GM19467 (cell line): ENCODE results near the gene FAM114A2.
A peak's percentile ranks its signal among the peaks of the same experiment; 100 is the strongest.
"Not testable (repeated sequence)": the region's sequence is repeated elsewhere in the genome, so short reads cannot be mapped to it uniquely, and the experiment has no call there.

ENCODE experiments used
- ATAC-seq: cut with Tn5 transposase; IDR thresholded peaks from one replicate; pipeline ENCODE4 v1.9.1; 2021; ENCODE audit warnings: mild to moderate bottlenecking, moderate library complexity; ENCODE audit not compliant: unreplicated experiment

The FAM114A2 gene

GRCh38 chr5:154053468-154053867 lies 14.8 kb upstream of the FAM114A2 start:
- no peak for ATAC-seq

DNA sequence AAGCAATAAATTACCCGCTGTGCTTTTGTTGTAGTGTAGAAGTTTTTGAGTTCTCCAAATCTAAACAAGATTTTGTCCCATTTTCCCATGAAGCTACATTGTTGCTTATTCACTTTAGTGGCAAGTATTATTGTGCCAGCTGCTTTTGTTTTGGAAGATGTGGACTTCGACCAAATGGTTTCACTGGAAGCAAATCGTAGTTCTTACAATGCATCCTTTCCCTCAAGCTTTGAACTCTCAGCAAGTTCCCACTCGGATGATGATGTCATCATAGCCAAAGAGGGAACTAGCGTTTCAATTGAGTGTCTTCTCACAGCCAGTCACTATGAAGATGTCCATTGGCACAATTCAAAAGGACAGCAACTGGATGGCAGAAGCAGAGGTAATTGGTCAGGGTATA lies 10.9 kb upstream of the FAM114A2 start:
- no peak for ATAC-seq

- no peak for ATAC-seq
Measured at GRCh38 chr5:154047324-154047723, 8.6 kb upstream of the FAM114A2 start.

GRCh38 chr5:154046486-154046885 lies 7.8 kb upstream of the FAM114A2 start:
- ATAC-seq, result no peak

- no peak for ATAC-seq
Measured at GRCh38 chr5:154044581-154044980, 5.9 kb upstream of the FAM114A2 start.

DNA sequence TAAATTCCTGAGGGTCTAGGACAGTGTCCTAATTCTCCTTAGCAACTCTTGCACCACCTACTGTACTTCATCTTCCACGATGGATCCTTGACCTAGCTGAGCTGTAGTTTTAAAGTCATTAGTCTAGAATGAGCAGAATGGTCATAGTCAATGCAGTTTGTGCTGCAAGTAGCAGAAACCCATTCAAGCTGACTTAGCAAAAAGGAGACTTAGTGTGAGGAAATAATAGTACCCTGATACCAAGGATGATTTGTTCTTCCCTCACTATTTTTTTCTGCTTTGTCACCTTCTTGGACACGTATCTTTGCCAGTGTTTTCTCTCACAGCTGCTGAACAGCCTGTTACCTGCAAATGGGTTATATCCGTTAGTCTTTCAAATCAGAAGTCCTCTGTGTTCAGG lies 5.4 kb upstream of the FAM114A2 start:
- ATAC-seq, result no peak

DNA sequence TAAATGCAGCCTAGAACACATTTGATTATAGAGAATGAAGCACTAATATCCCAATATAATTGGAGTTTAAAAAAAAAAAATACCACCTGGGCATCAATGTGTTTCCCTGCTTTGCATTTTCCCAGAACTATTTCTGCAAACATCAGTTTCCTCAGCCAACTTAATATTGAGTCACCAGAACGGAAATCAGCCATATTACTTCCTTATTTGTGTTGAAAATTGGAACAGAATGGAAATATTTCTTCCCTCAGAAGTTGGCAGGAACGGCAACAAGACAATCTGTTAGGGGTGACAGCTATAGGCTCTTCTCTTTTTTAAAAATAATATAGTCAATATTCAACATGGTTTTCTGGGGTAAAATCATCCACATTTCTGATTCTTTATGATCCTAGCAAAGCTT lies 4.1 kb upstream of the FAM114A2 start:
- ATAC-seq, result no peak

GRCh38 chr5:154039458-154039829 lies 734 bp upstream of the FAM114A2 start:
- ATAC-seq, result no peak

- peak; percentile 40 for ATAC-seq
Measured at GRCh38 chr5:154038261-154038706, 426 bp downstream of the FAM114A2 start.

DNA sequence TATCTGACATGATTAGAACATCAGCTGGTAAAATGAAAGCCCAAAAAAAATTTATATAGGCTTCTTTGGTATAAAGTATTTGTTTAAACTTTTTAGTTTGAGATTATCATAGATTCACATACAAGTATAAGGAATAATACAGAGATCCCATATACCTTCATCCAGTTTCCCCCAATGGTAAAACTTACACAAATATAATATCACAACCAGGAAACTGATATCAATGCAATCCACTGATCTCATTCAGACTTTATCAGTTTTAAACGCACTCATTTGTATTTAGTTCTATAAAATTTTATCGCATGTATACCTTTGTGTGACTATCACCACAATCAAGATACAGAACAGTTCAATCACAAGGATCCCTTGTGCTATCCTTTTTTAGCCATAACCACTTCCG lies 3.8 kb downstream of the FAM114A2 start:
- no peak for ATAC-seq

- no peak for ATAC-seq
Measured at GRCh38 chr5:154031937-154032489, 6.7 kb downstream of the FAM114A2 start.

DNA sequence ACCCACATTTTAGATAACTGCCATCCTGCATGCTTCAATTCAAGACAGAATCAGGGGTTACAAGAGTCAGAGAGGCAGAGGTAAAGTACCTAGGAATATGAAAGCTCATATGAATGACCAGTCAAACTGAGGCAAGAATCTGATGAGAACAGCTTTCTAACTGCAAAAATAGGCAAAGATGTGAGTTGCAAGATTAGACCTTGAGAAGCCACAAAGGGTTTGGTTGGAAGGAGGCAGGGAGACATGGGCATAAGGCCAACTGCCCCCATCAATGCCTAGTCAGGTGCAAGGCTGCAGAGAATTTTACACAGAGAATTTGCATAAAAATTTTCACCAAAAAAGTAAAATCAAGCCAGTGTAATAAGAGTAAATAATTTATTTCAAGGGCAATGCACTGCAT lies 12.8 kb downstream of the FAM114A2 start:
- ATAC-seq, result no peak

DNA sequence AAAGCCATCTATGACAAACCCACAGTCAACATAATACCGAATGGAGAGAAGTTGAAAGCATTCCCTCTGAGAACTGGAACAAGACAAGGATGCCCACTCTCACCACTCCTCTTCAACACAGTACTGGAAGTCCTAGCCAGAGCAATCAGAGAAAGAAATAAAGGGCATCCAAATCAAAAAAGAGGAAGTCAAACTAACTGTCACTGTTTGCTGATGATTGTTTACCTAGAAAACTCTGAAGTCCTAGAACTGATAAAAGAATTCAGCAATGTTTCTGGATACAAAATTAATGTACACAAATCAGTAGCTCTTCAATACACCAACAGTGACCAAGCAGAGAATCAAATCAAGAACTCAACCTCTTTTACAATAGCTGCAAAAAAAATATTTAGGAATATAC lies 19.8 kb downstream of the FAM114A2 start:
- not testable (repeated sequence) for ATAC-seq

DNA sequence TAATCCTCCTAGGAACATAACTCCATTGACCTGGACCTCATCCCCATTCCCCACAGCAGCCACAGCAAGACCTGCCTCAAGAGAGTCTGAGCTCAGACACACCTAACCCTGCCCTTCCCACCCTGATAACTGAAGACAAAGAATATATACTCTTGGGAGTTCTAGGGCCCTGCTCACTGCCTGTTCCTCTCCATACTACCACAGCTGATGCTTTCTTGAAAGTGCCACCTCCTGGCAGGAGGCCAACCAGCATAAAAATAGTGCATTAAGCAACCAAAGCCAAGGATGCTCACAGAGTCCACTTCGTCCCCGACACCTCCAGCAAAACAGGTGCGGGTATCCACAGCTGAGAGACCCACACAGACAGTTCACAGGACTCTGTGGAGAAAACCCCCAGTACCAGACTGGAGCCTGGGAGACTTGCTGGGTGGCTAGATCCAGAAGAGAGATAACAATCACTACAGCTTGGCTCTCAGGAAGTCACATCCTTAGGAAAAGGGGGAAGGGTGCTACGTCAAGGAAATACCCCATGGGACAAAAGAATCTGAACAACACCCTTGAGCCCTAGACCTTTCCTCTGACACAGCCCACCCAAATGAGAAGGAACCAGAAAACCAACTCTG lies 23.5 kb downstream of the FAM114A2 start:
- ATAC-seq, result no peak

DNA sequence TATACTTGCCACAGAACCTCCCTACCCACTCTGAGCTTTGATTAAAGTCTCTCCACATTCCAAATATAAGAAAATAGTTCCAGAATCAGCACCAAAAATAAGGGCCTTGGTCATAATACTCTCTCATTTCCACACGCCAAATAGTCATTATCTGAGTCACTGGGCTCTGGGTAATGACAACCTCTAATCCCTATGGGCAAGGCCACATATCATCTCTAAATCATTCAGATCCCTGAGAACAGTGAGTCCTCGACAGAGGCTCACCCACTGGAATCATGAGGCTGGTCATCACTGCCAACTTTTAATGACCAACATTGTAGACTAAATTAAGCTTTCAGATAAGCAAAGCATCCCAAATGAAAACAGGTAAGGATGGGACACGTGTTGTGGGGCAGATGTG lies 28.1 kb downstream of the FAM114A2 start:
- ATAC-seq, result no peak

- no peak for ATAC-seq
Measured at GRCh38 chr5:154005648-154006047, 33.1 kb downstream of the FAM114A2 start.

DNA sequence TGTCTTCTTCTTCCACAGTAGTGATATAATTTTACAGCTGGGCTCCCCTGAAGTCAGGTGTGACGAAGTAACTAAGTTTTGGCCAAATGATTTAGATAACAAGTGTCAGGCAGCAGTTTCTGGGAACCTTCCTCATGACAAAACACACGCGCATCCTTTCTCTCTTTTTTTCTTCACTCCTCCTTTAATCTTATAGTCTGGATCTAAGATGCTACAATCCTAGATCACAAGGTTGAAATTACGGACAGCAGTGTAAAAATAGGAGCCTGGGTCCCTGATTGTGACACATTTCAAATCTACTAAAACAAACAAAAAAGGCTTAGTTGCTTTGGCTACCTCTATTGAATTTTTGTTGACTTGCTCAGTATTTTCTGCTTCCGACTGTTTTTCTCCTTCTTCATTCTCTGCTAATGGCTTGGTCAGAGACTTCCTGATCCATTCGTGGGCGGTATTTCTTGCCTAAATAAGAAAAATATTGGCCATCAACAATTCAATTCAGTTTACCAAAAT lies 36.1 kb downstream of the FAM114A2 start:
- no peak for ATAC-seq

GRCh38 chr5:154002093-154002492 lies 36.6 kb downstream of the FAM114A2 start:
- ATAC-seq, result no peak

DNA sequence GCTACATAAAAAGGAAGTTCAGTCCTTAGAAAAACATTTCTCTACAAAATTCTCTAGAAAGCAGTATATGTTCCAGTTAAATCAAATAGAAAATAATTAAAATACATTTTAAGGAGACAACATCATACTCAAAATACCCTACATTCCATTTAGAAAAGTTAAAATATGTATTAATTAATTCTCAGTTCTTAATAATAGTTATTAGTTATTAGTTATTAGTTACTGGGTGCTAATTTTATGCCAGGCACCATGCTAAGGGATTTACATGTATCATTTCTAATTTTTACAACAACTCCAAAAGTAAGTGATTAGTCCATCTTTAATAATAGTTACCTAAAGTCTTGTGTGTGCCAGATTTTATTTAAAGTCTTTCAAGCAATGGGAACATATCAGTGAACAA lies 38.0 kb downstream of the FAM114A2 start:
- ATAC-seq, result no peak

- ATAC-seq, result no peak
Measured at GRCh38 chr5:153999995-154000394, 38.7 kb downstream of the FAM114A2 start.

DNA sequence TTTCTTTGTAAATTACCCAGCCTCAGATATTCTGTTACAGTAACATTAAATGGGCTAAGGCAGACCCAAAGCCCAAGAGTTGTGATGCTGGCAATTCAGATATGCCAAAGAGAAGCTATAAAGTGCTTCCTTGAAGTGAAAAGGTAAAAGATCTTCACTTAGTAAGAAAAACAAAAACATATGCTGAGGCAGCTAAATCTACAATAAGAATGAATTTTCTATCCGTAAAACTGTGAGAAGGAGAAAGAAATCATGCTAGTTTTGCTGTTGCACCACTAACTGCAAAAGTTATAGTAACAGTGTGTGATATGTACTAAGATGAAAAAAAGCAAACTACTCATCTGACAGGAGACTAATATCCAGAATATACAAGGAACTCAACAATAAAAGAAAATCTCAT lies 39.9 kb downstream of the FAM114A2 start:
- no peak for ATAC-seq

DNA sequence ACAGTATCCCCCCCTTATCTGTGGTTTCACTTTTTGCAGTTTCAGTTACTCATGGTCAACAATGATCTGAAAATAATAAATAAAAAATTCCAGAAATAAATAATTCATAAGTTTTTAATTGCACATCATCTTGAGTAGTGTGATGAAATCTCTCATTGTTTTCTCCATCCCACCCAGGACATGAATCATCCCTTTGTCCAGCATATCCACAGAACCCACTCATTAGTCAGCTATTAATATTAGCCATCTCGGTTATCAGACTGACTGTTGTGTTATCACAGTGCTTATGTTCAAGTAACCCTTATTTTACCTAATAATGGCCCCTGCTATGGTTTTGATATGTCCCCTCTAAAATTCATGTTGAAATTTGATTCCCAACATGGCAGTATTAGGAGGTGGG lies 40.7 kb downstream of the FAM114A2 start:
- no peak for ATAC-seq

DNA sequence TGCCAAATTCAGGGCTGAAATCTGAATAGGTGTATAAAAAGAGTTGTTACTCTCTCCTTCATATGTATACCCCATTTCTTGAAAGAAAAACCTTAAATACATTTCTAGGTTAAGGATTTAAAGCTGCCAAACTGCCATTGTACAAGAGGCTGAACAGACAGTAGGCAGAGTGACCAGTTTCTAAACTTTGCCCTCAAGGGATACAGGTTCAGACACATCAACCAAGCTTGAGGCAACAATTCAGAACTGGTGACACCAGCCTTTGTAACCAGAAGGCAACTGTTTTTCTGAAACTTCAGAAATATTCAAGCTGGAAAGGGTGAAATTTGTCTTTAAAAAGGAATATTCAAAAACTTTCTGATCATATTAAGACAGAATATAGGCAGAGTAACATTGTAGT lies 47.5 kb downstream of the FAM114A2 start:
- ATAC-seq, result no peak
